HG02973 (cell line): Measurements from ENCODE around the gene DCAF8L2.
"Not testable (repeated sequence)": the region's sequence is repeated elsewhere in the genome, so short reads cannot be mapped to it uniquely, and the experiment has no call there.

Source experiments
- ATAC-seq: cut with Tn5 transposase; IDR thresholded peaks from one replicate; pipeline ENCODE4 v1.9.1; 2021; ENCODE audit warnings: moderate library complexity; ENCODE audit not compliant: unreplicated experiment

The DCAF8L2 gene

GRCh38 chrX:27675493-27675892 is 85.3 kb downstream of the DCAF8L2 start:
- no peak for ATAC-seq

- no peak for ATAC-seq
Observed at GRCh38 chrX:27679281-27679680, 89.1 kb downstream of the DCAF8L2 start.

GRCh38 chrX:27680726-27681125 is 90.6 kb downstream of the DCAF8L2 start:
- ATAC-seq, result no peak

GRCh38 chrX:27683566-27684208 is 93.5 kb downstream of the DCAF8L2 start:
- ATAC-seq, result not testable (repeated sequence)

- no peak for ATAC-seq
Observed at GRCh38 chrX:27694667-27695066, 104.5 kb downstream of the DCAF8L2 start.

GRCh38 chrX:27706526-27706925 is 116.4 kb downstream of the DCAF8L2 start:
- ATAC-seq, result no peak

GRCh38 chrX:27715610-27716009 is 125.5 kb downstream of the DCAF8L2 start:
- no peak for ATAC-seq

GRCh38 chrX:27728291-27728690 is 138.1 kb downstream of the DCAF8L2 start:
- no peak for ATAC-seq

- ATAC-seq, result no peak
Observed at GRCh38 chrX:27731962-27732361, 141.8 kb downstream of the DCAF8L2 start.

GRCh38 chrX:27735914-27736313 is 145.8 kb downstream of the DCAF8L2 start:
- ATAC-seq, result no peak

- no peak for ATAC-seq
Observed at GRCh38 chrX:27740933-27741332, 150.8 kb downstream of the DCAF8L2 start.

- ATAC-seq, result not testable (repeated sequence)
Observed at GRCh38 chrX:27743521-27743920, 153.4 kb downstream of the DCAF8L2 start.

- ATAC-seq, result no peak
Observed at GRCh38 chrX:27746516-27746915, 156.4 kb downstream of the DCAF8L2 start.

GRCh38 chrX:27750298-27750697 is 160.2 kb downstream of the DCAF8L2 start:
- ATAC-seq, result not testable (repeated sequence)

GRCh38 chrX:27751976-27752375 is 161.8 kb downstream of the DCAF8L2 start:
- ATAC-seq, result no peak

- ATAC-seq, result no peak
Observed at GRCh38 chrX:27765718-27766117, 175.6 kb downstream of the DCAF8L2 start.

- ATAC-seq, result no peak
Observed at GRCh38 chrX:27767387-27767786, 177.2 kb downstream of the DCAF8L2 start.

GRCh38 chrX:27775984-27776383 is 185.8 kb downstream of the DCAF8L2 start:
- ATAC-seq, result no peak

GRCh38 chrX:27796640-27797257 is 206.6 kb downstream of the DCAF8L2 start:
- no peak for ATAC-seq

- no peak for ATAC-seq
Observed at GRCh38 chrX:27797575-27797974, 207.4 kb downstream of the DCAF8L2 start.
